22Rv1 (cell line): ENCODE measurements around the gene ABCC9.
"Not testable (repeated sequence)": the region's sequence is repeated elsewhere in the genome, so short reads cannot be mapped to it uniquely, and the experiment has no call there.

Experiments used
- H3K27ac ChIP-seq: fragments of 450-650 bp; 2 replicates; pipeline ENCODE4 v1.5.1; 2017
- CTCF ChIP-seq: fragments of 450-650 bp; IDR thresholded peaks from 2 replicates; pipeline ENCODE4 v1.5.1; 2017; ENCODE audit warnings: mild to moderate bottlenecking
- ZFX ChIP-seq: fragments of 450-650 bp; IDR thresholded peaks from 2 replicates; pipeline ENCODE4 v1.6.1; 2017; ENCODE audit warnings: antibody characterized with exemption, borderline replicate concordance

Gene ABCC9

GRCh38 chr12:21815306-21816062 lies 125.7 kb downstream of the ABCC9 start:
- TF ChIP-seq ZFX (no peak), CTCF (no peak)
- peak overlapping the region; percentile 39 for H3K27ac ChIP-seq

GRCh38 chr12:21814814-21815213 lies 126.4 kb downstream of the ABCC9 start:
- peak overlapping the region; percentile 39 for H3K27ac ChIP-seq
- TF ChIP-seq CTCF (no peak), ZFX (no peak)

- H3K27ac ChIP-seq = peak overlapping the region; percentile 39
These were observed 126.9 kb downstream of the ABCC9 start for GRCh38 chr12:21814327-21814726.

GRCh38 chr12:21813751-21814150 lies 127.5 kb downstream of the ABCC9 start:
- peak overlapping the region; percentile 39 for H3K27ac ChIP-seq
- TF ChIP-seq ZFX = no peak
- no peak for TF ChIP-seq CTCF

More at GRCh38 chr12:21814327-21814726, 126.9 kb downstream of the ABCC9 start:
- TF ChIP-seq CTCF (no peak), ZFX (no peak)

GRCh38 chr12:21813125-21813524 lies 128.1 kb downstream of the ABCC9 start:
- TF ChIP-seq CTCF (no peak), ZFX (no peak)
- no peak overlapping the region for H3K27ac ChIP-seq

- not testable (repeated sequence) for H3K27ac ChIP-seq
These were observed 128.9 kb downstream of the ABCC9 start for GRCh38 chr12:21812340-21812739.

- TF ChIP-seq ZFX (no peak), CTCF (no peak)
- H3K27ac ChIP-seq = no peak overlapping the region
These were observed 132.1 kb downstream of the ABCC9 start for GRCh38 chr12:21809100-21809499.

- TF ChIP-seq ZFX (no peak), CTCF (no peak)
- no peak overlapping the region for H3K27ac ChIP-seq
These were observed 135.0 kb downstream of the ABCC9 start for GRCh38 chr12:21806255-21806654.
